Stomach (tissue), 4 donors: ENCODE results near the gene C1orf74.

Source experiments
- CTCF ChIP-seq, 7 experiments: fragments of 450-650 bp in 4 of 7; fragments of 200-600 bp in 3 of 7; sonication (generic) in 3 of 7; IDR thresholded peaks; one replicate each; pipeline ENCODE4 v1.5.1; 2016 to 2019; ENCODE audit warnings: antibody characterized with exemption in 7 of 7, control low read depth in 2 of 7, mild to moderate bottlenecking in 1 of 7
- POLR2A ChIP-seq, 4 donors: fragments of 450-650 bp; IDR thresholded peaks; one replicate each; pipeline ENCODE4 v1.6.1; 2016; ENCODE audit warnings: antibody characterized with exemption in 4 of 4, control low read depth in 2 of 4, mild to moderate bottlenecking in 1 of 4, moderate library complexity in 1 of 4

- TF ChIP-seq CTCF (IDR thresholded peaks at IDR 0.05) (no peak), POLR2A (IDR thresholded peaks at IDR 0.05) (no peak)
Observed at GRCh38 chr1:209742409-209743144, 41.8 kb downstream of the C1orf74 start.
